Heart left ventricle (tissue), 16 donors: ENCODE results near the gene RAB2B. TPM values are rescaled to one million over a fixed set of nuclear protein-coding genes. Genes with fewer than 3 reads are reported as not detected.
"Not testable (repeated sequence)": the region's sequence is repeated elsewhere in the genome, so short reads cannot be mapped to it uniquely, and the experiment has no call there.

ENCODE experiments used
- ATAC-seq, 4 donors: fragments of 200-7000 bp; cut with Tn5 transposase; one replicate each; pipeline ENCODE4 v1.9.1; 2020 to 2022; ENCODE audit warnings: moderate library complexity in 4 of 4, mild to moderate bottlenecking in 3 of 4, moderate number of reproducible peaks in 1 of 4
- DNase-seq, 5 donors: peaks; one replicate each; pipeline ENCODE4 v3.0.0-alpha.2; 2020
- H3K27ac ChIP-seq, 12 donors: fragments of 200-600 bp; sonication (generic) in 4 of 12; one replicate each; pipeline versions ENCODE4 v1.5.0 to v1.8.0; 2016 to 2022; ENCODE audit warnings: mild to moderate bottlenecking in 2 of 12
- H3K27me3 ChIP-seq, 9 donors: fragments of 200-600 bp; sonication (generic) in 2 of 9; one replicate each; pipeline versions ENCODE4 v1.5.1 to v1.8.0; 2016 to 2022; ENCODE audit warnings: mild to moderate bottlenecking in 3 of 9
- H3K36me3 ChIP-seq, 9 donors: fragments of 200-600 bp; sonication (generic) in 2 of 9; one replicate each; pipeline versions ENCODE4 v1.5.0 to v1.8.0; 2018 to 2022; ENCODE audit warnings: mild to moderate bottlenecking in 2 of 9
- H3K4me1 ChIP-seq, 12 donors: fragments of 200-600 bp; sonication (generic) in 4 of 12; one replicate each; pipeline versions ENCODE4 v1.5.0 to v1.8.0; 2016 to 2022; ENCODE audit warnings: mild to moderate bottlenecking in 3 of 12
- H3K4me3 ChIP-seq, 12 donors: fragments of 200-600 bp; sonication (generic) in 4 of 12; one replicate each; pipeline versions ENCODE4 v1.5.0 to v1.8.0; 2017 to 2022; ENCODE audit warnings: mild to moderate bottlenecking in 9 of 12, moderate library complexity in 4 of 12
- H3K9me3 ChIP-seq, 12 donors: fragments of 200-600 bp; sonication (generic) in 4 of 12; one replicate each; pipeline versions ENCODE4 v1.5.0 to v1.8.0; 2016 to 2022; ENCODE audit warnings: mild to moderate bottlenecking in 1 of 12
- CTCF ChIP-seq, 12 donors: fragments of 200-600 bp; sonication (generic) in 4 of 12; IDR thresholded peaks; one replicate each; pipeline versions ENCODE4 v1.5.0 to v1.8.0; 2018 to 2022; ENCODE audit warnings: antibody characterized with exemption in 12 of 12, mild to moderate bottlenecking in 5 of 12
- POLR2A ChIP-seq, 2 donors: fragments of 450-650 bp; IDR thresholded peaks; one replicate each; pipeline ENCODE4 v1.6.1; 2017; ENCODE audit warnings: antibody characterized with exemption in 2 of 2, mild to moderate bottlenecking in 2 of 2, moderate library complexity in 2 of 2
- WGBS, 4 donors: extraction: QIAGEN DNeasy Blood & Tissue Kit in 2 of 4; methylation state at CpG; one replicate each; pipeline versions ENCODE4 v1.1.5 to v1.1.7; 2013 to 2018; 5-methylcytosine and 5-hydroxymethylcytosine counted together
- intact Hi-C, 10 donors: fragments of 100-400 bp; cut with DNase I; formaldehyde crosslinking; loops; one replicate each; pipeline versions ENCODE4 v1.11.1 to v1.14.2; 2022
- polyA plus RNA-seq, 2 donors: library from polyadenylated mRNA; stranded (reverse); fragments of 200-250 nt; gene quantifications; one replicate each; pipeline ENCODE4 v1.2.3, GENCODE V29; 2013
- total RNA-seq, 9 donors: library from RNA; depleted of rRNA in 2 of 9; stranded (reverse); fragments of >200 nt in 2 of 9; fragmentation: NEBNext Ultra II Directional in 3 of 9; extraction: Animal tissue kit (Norgen Biotek cat#: 25700) in 3 of 9; gene quantifications; one replicate each; pipeline versions ENCODE4 v1.1.0 to v1.2.4, GENCODE V29; 2016 to 2023
- donor health status: ischemic (EF 13 %, LVEDD 7.1; RV severe dilation, severe dysfunction).
- donor health status: healthy with polysubstance abuse.
- donor health status: DM: no; HTN: yes; CAD: no.
- donor health status: DM: no; HTN: no; CAD: no.
- donor health status: ischemic (EF 25% LVEDD 6.9; RV normal size, moderate dysfunction).
- donor health status: ischemic (EF 25% LVEDD 5.7; RV mildly dilated, moderate dysfunction).
- donor health status: healthy.
- donor health status: DM: yes; HTN: yes; CAD: no.
- donor health status: ischemic (EF 35%, LVEDD 5.7; RV mildly dilated, moderate dysfunction).
- donor health status: nonischemic (EF 11% LVEDD 7.7; RV severe dilation, severe dysfunction).
- donor health status: DM: yes; HTN: yes; CAD: no.
- donor health status: PGD.
- donor health status: ischemic (EF 29% LVEDD 5.4; RV normal size, mild dysfunction).
- donor health status: nonischemic (EF 23%, LVEDD 6.1; RV moderate dilation, normal function).

RAB2B gene
- total and polyA plus RNA-seq, 11 donors = 7.0 to 24.5 (median 16.9) TPM

DNA sequence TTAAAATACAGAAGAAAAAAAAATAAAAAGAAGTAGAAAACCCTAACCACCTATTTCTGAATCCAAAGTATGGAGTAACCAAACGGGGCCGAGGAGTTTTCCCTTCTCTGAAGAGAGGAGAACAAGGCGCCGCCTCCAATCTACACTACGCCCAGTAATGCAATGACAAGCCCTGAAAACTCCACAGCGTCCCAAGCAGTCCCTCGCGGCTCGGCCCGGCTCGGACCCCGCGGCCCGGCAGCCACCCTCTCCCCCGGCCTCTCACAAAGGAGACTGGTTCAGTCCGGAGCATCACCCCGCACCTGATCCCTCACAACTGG is 21.2 kb downstream of the RAB2B start:
- Histone ChIP-seq H3K4me3 (peak overlapping the region; percentile 64 to 97 (median 85)), H3K9me3 (no peaks in the 10 kb centered on the region), H3K27me3 (no peaks in the 10 kb centered on the region), H3K4me1 (peaks cover 0 to 36% (median 15%) of the 10 kb centered on the region in 12 donors), H3K27ac (peak overlapping the region in 11 of 12 donors; percentile 21 to 99 (median 95)), H3K36me3 (peaks cover 0 to 32% (median 16%) of the 10 kb centered on the region in 9 donors)
- 0 to 1% (median 0%) methylated on average over 17 of the region's 17 CpGs for WGBS, 4 donors
- intact Hi-C loops = loop anchor here in 5 of 10 donors (2.0 to 10.0 kb wide), 4 partner anchors 19 to 773 kb away; partner anchors contain the start of genes HNRNPC (in 1 of the 5) and RNASE4 (in 1 of the 5)
- ATAC-seq = peak in 3 of 4 donors; percentile 7 to 46 (median 20)
- TF ChIP-seq POLR2A (IDR thresholded peaks at IDR 0.05) = no peak
- TF ChIP-seq CTCF (IDR thresholded peaks at IDR 0.05) = no peak
- no peak for DNase-seq

GRCh38 chr14:21454843-21455544 is 21.8 kb downstream of the RAB2B start:
- peaks cover 0 to 36% (median 16%) of the 10 kb centered on the region in 12 donors for H3K4me1 ChIP-seq
- H3K36me3 ChIP-seq = peaks cover 0 to 26% (median 10%) of the 10 kb centered on the region in 9 donors
- H3K27me3 ChIP-seq = no peaks in the 10 kb centered on the region
- DNase-seq (no peak), ATAC-seq (no peak)
- H3K27ac ChIP-seq = peak overlapping the region in 10 of 12 donors; percentile 21 to 99 (median 96)
- peak overlapping the region; percentile 64 to 97 (median 85) for H3K4me3 ChIP-seq
- intact Hi-C loops = loop anchor here in 5 of 10 donors (2.0 to 10.0 kb wide), 4 partner anchors 18 to 773 kb away; partner anchors contain the start of genes HNRNPC (in 1 of the 5) and RNASE4 (in 1 of the 5)
- no peaks in the 10 kb centered on the region for H3K9me3 ChIP-seq
- TF ChIP-seq POLR2A (IDR thresholded peaks at IDR 0.05) = no peak
- TF ChIP-seq CTCF (IDR thresholded peaks at IDR 0.05) = no peak
- WGBS, 4 donors = 25 to 35% (median 29%) methylated on average over 15 of the region's 15 CpGs

GRCh38 chr14:21449899-21450216 is 26.9 kb downstream of the RAB2B start:
- no peaks in the 10 kb centered on the region for H3K27me3 ChIP-seq
- ATAC-seq = no peak
- no peaks in the 10 kb centered on the region for H3K9me3 ChIP-seq
- 93 to 96% (median 95%) methylated on average over 1 of the region's 1 CpG for WGBS, 4 donors
- DNase-seq = no peak
- no peak overlapping the region for H3K4me3 ChIP-seq
- peaks cover 0 to 12% (median 4%) of the 10 kb centered on the region in 9 donors for H3K36me3 ChIP-seq
- no peak overlapping the region for H3K27ac ChIP-seq
- peaks cover 0 to 34% (median 17%) of the 10 kb centered on the region in 12 donors for H3K4me1 ChIP-seq
- TF ChIP-seq CTCF (IDR thresholded peaks at IDR 0.05) = no peak
- no peak for TF ChIP-seq POLR2A (IDR thresholded peaks at IDR 0.05)
- intact Hi-C loops = loop anchor here in 2 of 10 donors (10.0 kb wide), 1 partner anchor 105 kb away; no protein-coding TSS in a partner anchor

GRCh38 chr14:21442657-21443056 is 34.1 kb downstream of the RAB2B start:
- H3K36me3 ChIP-seq, DNase-seq, H3K9me3 ChIP-seq, ATAC-seq, H3K27ac ChIP-seq, H3K27me3 ChIP-seq, intact Hi-C loops, H3K4me3 ChIP-seq: not testable (repeated sequence)
- 60 to 83% (median 77%) methylated on average over 1 of the region's 1 CpG for WGBS, 4 donors
- peaks cover 0 to 17% (median 4%) of the 10 kb centered on the region in 12 donors for H3K4me1 ChIP-seq
